Fibroblast of mammary gland (primary cell): ENCODE measurements around the gene NUP50.

Experiments
- DNase-seq: peaks from one replicate; pipeline ENCODE4 v3.0.0-alpha.2; 2010; ENCODE audit warnings: low read depth
- H3K4me3 ChIP-seq: 2 replicates; pipeline ENCODE4 v1.5.1; 2011; ENCODE audit warnings: low read depth, mild to moderate bottlenecking, low read length, moderate library complexity; ENCODE audit not compliant: control insufficient read depth
- TF ChIP-seq, protein P1 (sequence below): conservative IDR thresholded peaks from 2 replicates; pipeline ENCODE4 v1.5.1; 2011; ENCODE audit warnings: low read depth, low read length, inconsistent platforms; ENCODE audit not compliant: control insufficient read depth, insufficient read depth

The NUP50 gene

DNA sequence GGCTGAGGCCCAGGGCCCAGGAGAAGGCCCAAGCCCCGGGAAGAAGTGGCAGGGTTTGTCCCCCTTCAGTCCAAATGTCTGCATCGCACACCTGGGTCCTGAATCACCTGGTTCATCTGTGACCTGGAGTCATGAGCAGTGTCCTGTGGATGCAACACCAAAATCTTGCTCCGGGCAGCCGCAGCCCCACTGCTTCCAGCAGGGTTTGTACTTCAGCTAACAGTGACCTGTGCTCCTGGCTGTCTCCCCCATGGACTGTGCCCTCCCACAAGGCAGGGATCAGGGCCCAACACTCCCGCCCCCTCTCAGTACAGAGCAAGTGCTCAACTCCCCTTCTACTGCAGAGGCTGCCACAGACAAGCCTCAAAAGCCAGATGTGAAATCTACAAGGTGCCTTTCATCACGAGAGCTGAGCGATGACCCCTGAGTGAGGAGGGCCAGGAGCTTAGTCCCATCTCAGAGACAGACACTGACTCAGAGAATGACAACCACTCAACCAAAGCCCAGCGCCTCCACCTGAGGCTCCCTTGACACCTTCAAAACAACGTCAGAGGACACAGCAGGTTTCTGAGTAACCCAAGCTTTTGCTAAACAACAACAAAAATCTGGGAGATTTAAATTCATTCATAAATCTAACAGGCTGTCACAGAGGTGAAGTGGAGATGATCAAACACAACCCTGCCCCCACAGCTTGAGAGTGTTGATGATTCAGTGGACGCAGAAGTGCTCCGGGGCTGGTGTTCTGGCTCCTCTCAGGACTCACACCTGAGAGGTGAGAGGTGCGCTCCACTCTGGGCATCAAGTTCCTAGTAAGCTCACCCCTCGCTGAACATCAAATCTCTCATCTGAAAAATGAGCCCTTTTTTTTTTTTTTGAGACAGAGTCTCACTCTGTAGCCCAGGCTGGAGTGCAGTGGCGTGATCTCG lies 73.6 kb downstream of the NUP50 start:
- no peak overlapping the region for H3K4me3 ChIP-seq
- TF ChIP-seq, protein P1, sequence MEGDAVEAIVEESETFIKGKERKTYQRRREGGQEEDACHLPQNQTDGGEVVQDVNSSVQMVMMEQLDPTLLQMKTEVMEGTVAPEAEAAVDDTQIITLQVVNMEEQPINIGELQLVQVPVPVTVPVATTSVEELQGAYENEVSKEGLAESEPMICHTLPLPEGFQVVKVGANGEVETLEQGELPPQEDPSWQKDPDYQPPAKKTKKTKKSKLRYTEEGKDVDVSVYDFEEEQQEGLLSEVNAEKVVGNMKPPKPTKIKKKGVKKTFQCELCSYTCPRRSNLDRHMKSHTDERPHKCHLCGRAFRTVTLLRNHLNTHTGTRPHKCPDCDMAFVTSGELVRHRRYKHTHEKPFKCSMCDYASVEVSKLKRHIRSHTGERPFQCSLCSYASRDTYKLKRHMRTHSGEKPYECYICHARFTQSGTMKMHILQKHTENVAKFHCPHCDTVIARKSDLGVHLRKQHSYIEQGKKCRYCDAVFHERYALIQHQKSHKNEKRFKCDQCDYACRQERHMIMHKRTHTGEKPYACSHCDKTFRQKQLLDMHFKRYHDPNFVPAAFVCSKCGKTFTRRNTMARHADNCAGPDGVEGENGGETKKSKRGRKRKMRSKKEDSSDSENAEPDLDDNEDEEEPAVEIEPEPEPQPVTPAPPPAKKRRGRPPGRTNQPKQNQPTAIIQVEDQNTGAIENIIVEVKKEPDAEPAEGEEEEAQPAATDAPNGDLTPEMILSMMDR = no peak
- DNase-seq = no peak
